SK-N-SH (cell line): ENCODE data around the gene PRR35. TPM values are rescaled to one million over a fixed set of nuclear protein-coding genes. Genes with fewer than 3 reads are reported as not detected.

Experiments
- CTCF ChIA-PET: fragments of 300-600, 350-600 bp; formaldehyde crosslinking; extraction: SDS; loops from one replicate; lab custom pipeline; 2021; lab: Yijun Ruan, JAX
- POLR2A ChIA-PET: fragments of 350-600 bp; sonication (Branson Sonifier 250); formaldehyde crosslinking; extraction: SDS; loops from one replicate; lab custom pipeline; 2020; ENCODE audit warnings: antibody characterized with exemption, inconsistent platforms; lab: Yijun Ruan, JAX
- DNase-seq: peaks from one replicate; pipeline ENCODE4 v3.0.0; 2012
- H2AFZ ChIP-seq: fragments of 200-600 bp; sonication (generic); 2 replicates; pipeline ENCODE4 v1.8.1; 2016; ENCODE audit warnings: antibody characterized with exemption, mild to moderate bottlenecking, low read depth
- H3F3A ChIP-seq: fragments of 200-600 bp; sonication (generic); replicated peaks from 2 replicates; pipeline ENCODE3; 2016; ENCODE audit warnings: antibody characterized with exemption, mild to moderate bottlenecking; ENCODE audit not compliant: insufficient read depth
- H3K27ac ChIP-seq, 2 experiments: fragments of 200-500 bp in 1 of 2; fragments of 200-600 bp in 1 of 2; sonication (Bioruptor generic) in 1 of 2; sonication (generic), shearing (Covaris generic) in 1 of 2; 2 replicates each; pipeline versions ENCODE4 v1.5.1 to v1.6.1; 2014 to 2016; ENCODE audit warnings: low read depth in 2 of 2, inconsistent platforms in 1 of 2, low read length in 1 of 2, mild to moderate bottlenecking in 1 of 2, mixed read lengths in 1 of 2
- H3K27me3 ChIP-seq: fragments of 200-600 bp; sonication (generic), shearing (Covaris generic); 2 replicates; pipeline ENCODE4 v1.6.1; 2016; ENCODE audit warnings: mixed run types; ENCODE audit not compliant: insufficient read depth
- H3K36me3 ChIP-seq, 2 experiments: fragments of 200-500 bp in 1 of 2; fragments of 200-600 bp in 1 of 2; sonication (Bioruptor generic) in 1 of 2; sonication (generic) in 1 of 2; replicated peaks in 1 of 2; 2 replicates each; pipeline versions ENCODE3 to v1.5.1; 2014 to 2016; ENCODE audit warnings: low read length in 1 of 2, mild to moderate bottlenecking in 1 of 2; ENCODE audit not compliant: insufficient read depth in 2 of 2, control insufficient read depth in 1 of 2
- H3K4me1 ChIP-seq, 2 experiments: fragments of 200-500 bp in 1 of 2; fragments of 200-600 bp in 1 of 2; sonication (Bioruptor generic) in 1 of 2; sonication (generic), shearing (Covaris generic) in 1 of 2; 2 replicates each; pipeline versions ENCODE4 v1.5.1 to v1.6.1; 2014 to 2016; ENCODE audit warnings: low read depth in 1 of 2, low read length in 1 of 2, mixed run types in 1 of 2; ENCODE audit not compliant: insufficient read depth in 2 of 2, control insufficient read depth in 1 of 2
- H3K4me2 ChIP-seq: fragments of 200-600 bp; sonication (generic), shearing (Covaris generic); 2 replicates; pipeline ENCODE4 v1.6.1; 2017; ENCODE audit warnings: mixed run types
- H3K4me3 ChIP-seq, 2 experiments: fragments of 200-500 bp in 1 of 2; fragments of 200-600 bp in 1 of 2; sonication (Bioruptor generic) in 1 of 2; sonication (generic), shearing (Covaris generic) in 1 of 2; 2 replicates each; pipeline versions ENCODE4 v1.5.1 to v1.8.1; 2014 to 2016; ENCODE audit warnings: low read depth in 2 of 2, inconsistent platforms in 1 of 2, low read length in 1 of 2, mild to moderate bottlenecking in 1 of 2, mixed read lengths in 1 of 2, moderate library complexity in 1 of 2
- H3K79me2 ChIP-seq: fragments of 200-600 bp; sonication (generic); 2 replicates; pipeline ENCODE4 v1.8.1; 2017; ENCODE audit warnings: mild to moderate bottlenecking; ENCODE audit not compliant: insufficient read depth
- H3K9ac ChIP-seq: fragments of 200-600 bp; sonication (generic); 2 replicates; pipeline ENCODE4 v1.6.1; 2017; ENCODE audit warnings: mixed run types
- H3K9me2 ChIP-seq: fragments of 200-600 bp; sonication (generic); 2 replicates; pipeline ENCODE4 v1.6.1; 2017; ENCODE audit warnings: mixed run types
- H3K9me3 ChIP-seq: fragments of 200-600 bp; sonication (generic); 2 replicates; pipeline ENCODE4 v1.6.1; 2017; ENCODE audit warnings: mixed run types, mild to moderate bottlenecking, moderate library complexity
- H4K20me1 ChIP-seq: fragments of 200-600 bp; sonication (generic); 2 replicates; pipeline ENCODE4 v1.6.1; 2017; ENCODE audit warnings: mild to moderate bottlenecking, mixed run types; ENCODE audit not compliant: insufficient read depth
- EP300 ChIP-seq, 2 experiments: IDR thresholded peaks; 2 replicates each; pipeline versions ENCODE4 v1.4.0 to v1.6.1; 2012; ENCODE audit warnings: borderline replicate concordance in 1 of 2, low read depth in 1 of 2, low read length in 1 of 2
- EZH2phosphoT487 ChIP-seq: fragments of 200-600 bp; sonication (generic); IDR thresholded peaks from 2 replicates; pipeline ENCODE4 v1.6.1; 2017; ENCODE audit warnings: low read depth, mixed run types, mild to moderate bottlenecking, antibody characterized with exemption, moderate library complexity, borderline replicate concordance
- FOXJ3 ChIP-seq: sonication (generic); formaldehyde crosslinking; IDR thresholded peaks from 2 replicates; pipeline ENCODE4 v1.5.1; 2020; ENCODE audit warnings: mild to moderate bottlenecking, missing genetic modification reagents
- GABPA ChIP-seq: IDR thresholded peaks from 2 replicates; pipeline ENCODE4 v1.4.0; 2012; ENCODE audit warnings: low read depth, mild to moderate bottlenecking
- GATA2 ChIP-seq: sonication (generic); formaldehyde crosslinking; IDR thresholded peaks from 2 replicates; pipeline ENCODE4 v1.5.0; 2020; ENCODE audit warnings: mild to moderate bottlenecking, missing genetic modification reagents
- JUND ChIP-seq: IDR thresholded peaks from 2 replicates; pipeline ENCODE4 v1.4.0; 2012
- MEF2A ChIP-seq: IDR thresholded peaks from 2 replicates; pipeline ENCODE4 v1.4.0; 2012; ENCODE audit warnings: low read depth, borderline replicate concordance
- MXI1 ChIP-seq: IDR thresholded peaks from 2 replicates; pipeline ENCODE4 v1.6.1; 2012; ENCODE audit warnings: mild to moderate bottlenecking, low read depth, low read length, improper control_type of control experiment
- NFIC ChIP-seq: IDR thresholded peaks from 2 replicates; pipeline ENCODE4 v1.4.0; 2012; ENCODE audit warnings: borderline replicate concordance
- NRF1 ChIP-seq: IDR thresholded peaks from 2 replicates; pipeline ENCODE4 v1.6.1; 2012; ENCODE audit warnings: low read depth, mild to moderate bottlenecking, low read length
- RFX5 ChIP-seq: IDR thresholded peaks from 2 replicates; pipeline ENCODE4 v1.6.1; 2012; ENCODE audit warnings: mild to moderate bottlenecking, improper control_type of control experiment, low read length
- SMC3 ChIP-seq: IDR thresholded peaks from 2 replicates; pipeline ENCODE4 v1.6.1; 2012; ENCODE audit warnings: low read depth, low read length, improper control_type of control experiment
- TAF1 ChIP-seq: IDR thresholded peaks from 2 replicates; pipeline ENCODE4 v1.6.1; 2012; ENCODE audit warnings: low read depth, mild to moderate bottlenecking, low read length, moderate library complexity, borderline replicate concordance
- TCF12 ChIP-seq: IDR thresholded peaks from 2 replicates; pipeline ENCODE4 v1.4.0; 2012
- TEAD4 ChIP-seq: IDR thresholded peaks from 2 replicates; pipeline ENCODE4 v1.4.0; 2012; ENCODE audit warnings: mild to moderate bottlenecking, borderline replicate concordance; ENCODE audit not compliant: insufficient read depth
- WGBS: methylation state at CpG from one replicate; pipeline ENCODE4 v1.1.6; 2017; ENCODE audit warnings: low lambda C conversion rate; 5-methylcytosine and 5-hydroxymethylcytosine counted together
- polyA plus RNA-seq, 3 experiments: library from polyadenylated mRNA; depleted of rRNA; stranded (reverse); fragments of >200 nt; gene quantifications; 2 replicates each; pipeline ENCODE4 v1.2.3, GENCODE V29; 2012
- TF ChIP-seq, protein P1 (sequence below): IDR thresholded peaks from 2 replicates; pipeline ENCODE4; 2012
- TF ChIP-seq, protein P2 (sequence below): IDR thresholded peaks from 2 replicates; pipeline ENCODE4 v1.4.0; 2012; ENCODE audit warnings: low read depth, borderline replicate concordance
- TF ChIP-seq, protein P3 (sequence below): IDR thresholded peaks from 2 replicates; pipeline ENCODE4 v1.4.0; 2012; ENCODE audit warnings: low read depth

Gene PRR35
- polyA plus RNA-seq, 1 of the 3 experiments (the other 2 are of a cell fraction) = not detected

DNA sequence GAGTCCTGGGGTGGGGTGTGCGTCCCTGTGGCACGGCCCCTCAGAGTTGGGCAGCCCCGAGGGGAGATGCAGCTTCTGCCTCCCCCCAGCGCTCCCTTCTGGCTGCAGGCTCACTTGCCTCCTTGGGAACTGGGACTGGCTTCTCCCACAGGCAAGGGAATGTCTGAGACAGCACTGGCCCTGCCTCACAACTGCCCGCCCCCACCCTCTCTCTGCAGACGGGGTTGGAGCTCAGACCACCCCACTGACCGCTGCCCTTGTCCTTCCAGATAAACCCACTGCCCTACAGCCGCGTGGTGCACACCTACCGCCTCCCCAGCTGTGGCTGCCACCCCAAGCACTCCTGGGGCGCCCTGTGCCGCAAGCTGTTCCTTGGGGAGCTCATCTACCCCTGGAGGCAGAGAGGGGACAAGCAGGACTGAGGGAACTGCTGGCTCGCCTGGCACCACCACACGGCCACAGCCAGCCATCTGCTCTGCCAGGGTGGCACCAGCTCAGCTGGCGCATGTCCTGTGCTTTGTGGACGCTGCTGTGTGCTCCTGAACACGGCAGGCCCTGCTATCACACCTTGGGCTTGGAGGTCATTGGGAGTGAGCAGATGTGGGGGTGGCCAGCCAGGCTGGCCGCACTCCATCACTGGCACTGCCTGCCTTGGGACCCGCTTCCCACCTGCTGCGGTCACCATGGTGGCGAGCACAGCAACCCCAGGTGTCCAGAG is 22.6 kb downstream of the PRR35 start:
- POLR2A ChIA-PET = no interaction called here
- no peak overlapping the region for H3K4me3 ChIP-seq
- H3K4me2 ChIP-seq = no peak overlapping the region
- no peak overlapping the region; a peak in 1 of 4 replicates for H3K27ac ChIP-seq
- TF ChIP-seq SMC3 = no peak
- H3K36me3 ChIP-seq = peaks cover 3 to 19% of the 10 kb centered on the region in 2 experiments
- 94% methylated on average over 12 of the region's 21 CpGs for WGBS
- H3K9me2 ChIP-seq = no peaks in the 10 kb centered on the region
- H3K9ac ChIP-seq = no peak overlapping the region
- H2AFZ ChIP-seq = no peak overlapping the region
- H3K79me2 ChIP-seq = peaks cover 10% of the 10 kb centered on the region
- H3K4me1 ChIP-seq = peaks cover 15 to 26% of the 10 kb centered on the region in 2 experiments; a peak in 2 of 4 replicates
- CTCF ChIA-PET = interaction anchor here (0.6 to 1.2 kb wide), 3 partner anchors 12 to 71 kb away, joined by 3 read pairs; no protein-coding TSS in a partner anchor
- no peaks in the 10 kb centered on the region for H4K20me1 ChIP-seq
- H3K27me3 ChIP-seq = no peaks in the 10 kb centered on the region
- DNase-seq = no peak
- H3F3A ChIP-seq = peaks cover 10% of the 10 kb centered on the region
- H3K9me3 ChIP-seq = no peaks in the 10 kb centered on the region

DNA sequence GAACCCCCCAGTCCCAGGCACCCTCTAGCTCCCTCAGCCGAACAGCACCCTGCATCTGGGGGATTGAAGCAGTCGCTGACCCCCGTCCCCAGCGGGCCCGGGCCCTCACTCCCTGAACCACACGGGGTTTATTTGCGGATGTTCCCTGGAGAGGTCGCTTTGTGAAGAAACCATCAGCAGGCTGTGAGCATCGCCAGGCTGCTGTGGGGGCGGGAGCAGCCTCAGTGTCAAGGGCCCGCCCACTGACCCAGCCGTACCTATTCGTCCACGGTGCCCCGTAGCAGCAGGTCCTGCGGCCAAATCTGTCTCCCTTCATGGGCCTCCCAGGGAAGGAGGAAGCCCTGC is 23.2 kb downstream of the PRR35 start:
- H3K9ac ChIP-seq = no peak overlapping the region
- CTCF ChIA-PET = no interaction called here
- no peak for DNase-seq
- no peaks in the 10 kb centered on the region for H3K9me3 ChIP-seq
- H3K27me3 ChIP-seq = no peaks in the 10 kb centered on the region
- H3K36me3 ChIP-seq = peaks cover 3 to 15% of the 10 kb centered on the region in 2 experiments
- H3K79me2 ChIP-seq = peaks cover 16% of the 10 kb centered on the region
- no peaks in the 10 kb centered on the region for H3K9me2 ChIP-seq
- no peaks in the 10 kb centered on the region for H4K20me1 ChIP-seq
- POLR2A ChIA-PET = no interaction called here
- 98% methylated on average over 8 of the region's 16 CpGs for WGBS
- no peak for TF ChIP-seq TEAD4
- TF ChIP-seq RFX5 = no peak
- TF ChIP-seq MXI1 = no peak
- TF ChIP-seq SMC3 = no peak
- TF ChIP-seq, protein P1, sequence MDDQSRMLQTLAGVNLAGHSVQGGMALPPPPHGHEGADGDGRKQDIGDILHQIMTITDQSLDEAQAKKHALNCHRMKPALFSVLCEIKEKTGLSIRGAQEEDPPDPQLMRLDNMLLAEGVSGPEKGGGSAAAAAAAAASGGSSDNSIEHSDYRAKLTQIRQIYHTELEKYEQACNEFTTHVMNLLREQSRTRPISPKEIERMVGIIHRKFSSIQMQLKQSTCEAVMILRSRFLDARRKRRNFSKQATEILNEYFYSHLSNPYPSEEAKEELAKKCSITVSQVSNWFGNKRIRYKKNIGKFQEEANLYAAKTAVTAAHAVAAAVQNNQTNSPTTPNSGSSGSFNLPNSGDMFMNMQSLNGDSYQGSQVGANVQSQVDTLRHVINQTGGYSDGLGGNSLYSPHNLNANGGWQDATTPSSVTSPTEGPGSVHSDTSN = no peak
- TF ChIP-seq JUND = no peak
- no peak for TF ChIP-seq TAF1
- no peak for TF ChIP-seq NFIC
- no peak for TF ChIP-seq EP300 (IDR thresholded peaks at IDR 0.05; ENCODE audit: borderline replicate concordance in 1 of 2, low read depth in 1 of 2, low read length in 1 of 2)
- TF ChIP-seq, protein P2, sequence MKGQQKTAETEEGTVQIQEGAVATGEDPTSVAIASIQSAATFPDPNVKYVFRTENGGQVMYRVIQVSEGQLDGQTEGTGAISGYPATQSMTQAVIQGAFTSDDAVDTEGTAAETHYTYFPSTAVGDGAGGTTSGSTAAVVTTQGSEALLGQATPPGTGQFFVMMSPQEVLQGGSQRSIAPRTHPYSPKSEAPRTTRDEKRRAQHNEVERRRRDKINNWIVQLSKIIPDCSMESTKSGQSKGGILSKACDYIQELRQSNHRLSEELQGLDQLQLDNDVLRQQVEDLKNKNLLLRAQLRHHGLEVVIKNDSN = no peak
- TF ChIP-seq MEF2A = no peak
- TF ChIP-seq FOXJ3 (CRISPR knock-in tag) = no peak
- TF ChIP-seq EZH2phosphoT487 = no peak
- no peak for TF ChIP-seq GABPA
- TF ChIP-seq GATA2 (CRISPR knock-in tag) = no peak
- no peak for TF ChIP-seq NRF1
- TF ChIP-seq, protein P3, sequence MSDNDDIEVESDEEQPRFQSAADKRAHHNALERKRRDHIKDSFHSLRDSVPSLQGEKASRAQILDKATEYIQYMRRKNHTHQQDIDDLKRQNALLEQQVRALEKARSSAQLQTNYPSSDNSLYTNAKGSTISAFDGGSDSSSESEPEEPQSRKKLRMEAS = no peak
- no peak for TF ChIP-seq TCF12
- TF ChIP-seq, all 33 proteins: peak for 0
- no peak overlapping the region for H2AFZ ChIP-seq
- H3K4me2 ChIP-seq = no peak overlapping the region
- H3K4me3 ChIP-seq = no peak overlapping the region
- H3F3A ChIP-seq = peaks cover 17% of the 10 kb centered on the region
- peaks cover 21 to 30% of the 10 kb centered on the region in 2 experiments; a peak in 2 of 4 replicates for H3K4me1 ChIP-seq
- H3K27ac ChIP-seq = no peak overlapping the region
